Cardiac muscle cell (in vitro differentiated cells and primary cell): ENCODE results near the gene ALKBH5. TPM values are rescaled to one million over a fixed set of nuclear protein-coding genes. Genes with fewer than 3 reads are reported as not detected.

Source experiments
- DNase-seq, 2 donors: peaks; one replicate each; pipeline versions ENCODE4 v3.0.0 to v3.0.0-alpha.2; 2010 to 2017; ENCODE audit warnings: low read depth in 1 of 2, low spot score in 1 of 2
- H3K27ac ChIP-seq: fragments of 200-600 bp; sonication (generic); 2 replicates; pipeline ENCODE4 v1.5.1; 2016
- H3K27me3 ChIP-seq: fragments of 200-600 bp; sonication (generic); 2 replicates; pipeline ENCODE4 v1.6.0; 2016; ENCODE audit warnings: control low read depth
- H3K36me3 ChIP-seq: fragments of 200-600 bp; sonication (generic); 2 replicates; pipeline ENCODE4 v1.5.1; 2016; ENCODE audit warnings: control low read depth
- H3K4me1 ChIP-seq: fragments of 200-600 bp; sonication (generic); 2 replicates; pipeline ENCODE4 v1.8.1; 2017; ENCODE audit warnings: low read depth, mild to moderate bottlenecking, mixed run types
- H3K4me3 ChIP-seq: fragments of 200-600 bp; sonication (generic); 2 replicates; pipeline ENCODE4 v1.5.1; 2016; ENCODE audit warnings: mild to moderate bottlenecking
- H3K9me3 ChIP-seq: fragments of 200-600 bp; sonication (generic); 2 replicates; pipeline ENCODE4 v1.5.1; 2017; ENCODE audit warnings: low read depth, mild to moderate bottlenecking, control low read depth
- polyA plus RNA-seq: library from polyadenylated mRNA; unstranded; fragments of >200 nt; fragmentation: Nextera tagmentation; extraction: Ambion mirVana; gene quantifications from 2 replicates; pipeline ENCODE4 v1.2.1, GENCODE V29; 2016
- total RNA-seq: library from RNA; depleted of rRNA; stranded (reverse); fragments of >200 nt; gene quantifications from 2 replicates; pipeline ENCODE4 v1.2.3, GENCODE V29; 2016
- TF ChIP-seq, protein P1 (sequence below): IDR thresholded peaks from 2 replicates; pipeline ENCODE4 v1.5.1; 2012; ENCODE audit warnings: low read depth, mild to moderate bottlenecking, low read length

ALKBH5 gene
- total and polyA plus RNA-seq, 2 experiments from 2014 or later = 257 to 279 TPM

DNA sequence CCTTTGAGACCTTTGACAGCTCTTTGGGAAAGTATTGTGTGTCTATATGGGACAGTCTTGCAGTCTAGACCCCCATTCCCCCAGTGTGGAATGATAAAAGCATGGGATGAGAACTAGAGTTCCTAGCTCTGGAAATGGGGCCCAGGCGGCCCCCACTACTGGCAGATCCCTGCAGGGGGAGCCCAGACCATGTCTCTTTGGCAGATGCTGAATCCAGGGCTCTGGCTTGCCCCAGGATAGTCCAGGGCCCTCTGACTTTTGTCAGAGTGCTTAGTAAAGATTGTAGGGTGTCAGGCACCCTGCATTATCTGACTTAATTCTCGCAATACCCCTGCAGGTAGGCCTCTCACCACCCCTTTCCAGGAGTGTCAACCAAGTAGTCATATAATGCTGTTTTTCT, 8.3 kb downstream of the ALKBH5 start:
- no peak for DNase-seq
- TF ChIP-seq, protein P1, sequence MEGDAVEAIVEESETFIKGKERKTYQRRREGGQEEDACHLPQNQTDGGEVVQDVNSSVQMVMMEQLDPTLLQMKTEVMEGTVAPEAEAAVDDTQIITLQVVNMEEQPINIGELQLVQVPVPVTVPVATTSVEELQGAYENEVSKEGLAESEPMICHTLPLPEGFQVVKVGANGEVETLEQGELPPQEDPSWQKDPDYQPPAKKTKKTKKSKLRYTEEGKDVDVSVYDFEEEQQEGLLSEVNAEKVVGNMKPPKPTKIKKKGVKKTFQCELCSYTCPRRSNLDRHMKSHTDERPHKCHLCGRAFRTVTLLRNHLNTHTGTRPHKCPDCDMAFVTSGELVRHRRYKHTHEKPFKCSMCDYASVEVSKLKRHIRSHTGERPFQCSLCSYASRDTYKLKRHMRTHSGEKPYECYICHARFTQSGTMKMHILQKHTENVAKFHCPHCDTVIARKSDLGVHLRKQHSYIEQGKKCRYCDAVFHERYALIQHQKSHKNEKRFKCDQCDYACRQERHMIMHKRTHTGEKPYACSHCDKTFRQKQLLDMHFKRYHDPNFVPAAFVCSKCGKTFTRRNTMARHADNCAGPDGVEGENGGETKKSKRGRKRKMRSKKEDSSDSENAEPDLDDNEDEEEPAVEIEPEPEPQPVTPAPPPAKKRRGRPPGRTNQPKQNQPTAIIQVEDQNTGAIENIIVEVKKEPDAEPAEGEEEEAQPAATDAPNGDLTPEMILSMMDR = peak; percentile 25
- Histone ChIP-seq H3K4me1 (peaks cover 24% of the 10 kb centered on the region), H3K27ac (no peak overlapping the region), H3K27me3 (no peaks in the 10 kb centered on the region), H3K4me3 (no peak overlapping the region), H3K36me3 (peaks cover 35% of the 10 kb centered on the region), H3K9me3 (no peaks in the 10 kb centered on the region)

DNA sequence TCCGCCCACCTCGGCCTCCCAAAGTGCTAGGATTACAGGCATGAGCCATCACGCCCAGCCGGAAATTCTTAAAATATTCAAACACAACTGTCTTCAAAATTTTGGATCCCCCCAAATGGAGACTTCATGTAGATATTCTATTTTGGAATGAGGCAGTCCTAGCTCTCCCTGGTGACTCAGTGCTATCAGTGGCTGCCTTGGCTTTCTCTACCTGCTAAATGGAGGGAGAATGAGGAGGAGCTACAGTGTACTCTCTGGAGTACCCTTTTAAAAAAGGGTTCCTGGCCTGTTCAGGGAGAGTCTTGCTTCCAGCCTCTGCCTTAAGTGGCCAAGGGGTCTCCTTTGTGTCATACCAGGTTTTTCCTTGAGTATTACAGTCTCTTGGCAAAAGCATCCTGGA, 10.8 kb downstream of the ALKBH5 start:
- H3K27ac ChIP-seq = no peak overlapping the region
- TF ChIP-seq, protein P1 = no peak
- no peak overlapping the region for H3K4me3 ChIP-seq
- peaks cover 44% of the 10 kb centered on the region for H3K36me3 ChIP-seq
- no peaks in the 10 kb centered on the region for H3K9me3 ChIP-seq
- no peaks in the 10 kb centered on the region for H3K27me3 ChIP-seq
- DNase-seq = no peak
- H3K4me1 ChIP-seq = peaks cover 11% of the 10 kb centered on the region

GRCh38 chr17:18194804-18195203, 11.2 kb downstream of the ALKBH5 start:
- H3K36me3 ChIP-seq = peaks cover 47% of the 10 kb centered on the region
- TF ChIP-seq, protein P1 = no peak
- DNase-seq = no peak
- no peak overlapping the region for H3K4me3 ChIP-seq
- H3K27me3 ChIP-seq = no peaks in the 10 kb centered on the region
- H3K4me1 ChIP-seq = peaks cover 11% of the 10 kb centered on the region
- no peak overlapping the region for H3K27ac ChIP-seq
- no peaks in the 10 kb centered on the region for H3K9me3 ChIP-seq

- Histone ChIP-seq H3K9me3 (no peaks in the 10 kb centered on the region), H3K4me1 (peaks cover 11% of the 10 kb centered on the region), H3K27ac (no peak overlapping the region), H3K27me3 (no peaks in the 10 kb centered on the region), H3K4me3 (no peak overlapping the region), H3K36me3 (peaks cover 47% of the 10 kb centered on the region)
- DNase-seq = no peak
- TF ChIP-seq, protein P1 = no peak
These were observed 11.6 kb downstream of the ALKBH5 start for GRCh38 chr17:18195246-18195645.

DNA sequence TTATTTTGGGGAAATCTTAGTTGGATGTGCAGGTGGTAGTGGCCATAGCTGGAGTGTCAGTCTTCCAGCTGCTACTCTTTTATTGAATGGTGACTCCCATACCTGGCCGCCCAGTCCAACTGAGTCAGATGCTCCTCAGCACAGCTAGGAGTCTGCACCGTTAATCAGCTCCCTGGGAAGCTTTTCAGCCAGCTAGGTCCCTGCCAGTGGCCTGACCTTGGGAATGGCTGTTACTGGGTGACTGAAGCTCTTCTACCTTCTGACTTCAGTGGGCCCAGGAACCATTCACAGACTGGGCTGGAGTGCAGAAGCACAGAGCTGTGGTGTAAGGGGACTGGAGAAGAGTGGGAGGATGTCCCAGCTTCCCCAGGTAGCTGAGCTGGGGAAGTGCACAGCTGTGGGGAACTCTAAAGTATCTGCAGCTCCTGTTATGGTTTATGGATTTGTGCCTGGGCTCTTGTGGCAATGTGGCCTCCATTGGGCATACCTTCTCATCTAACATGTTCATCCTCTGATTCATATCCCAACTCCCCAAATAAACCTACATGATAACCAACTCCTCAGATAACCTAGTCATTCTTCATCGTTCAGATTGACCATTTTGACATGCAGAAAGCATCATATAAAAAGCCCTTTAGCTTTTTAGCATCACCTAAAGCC, 14.0 kb downstream of the ALKBH5 start:
- no peaks in the 10 kb centered on the region for H3K9me3 ChIP-seq
- no peak for DNase-seq
- H3K36me3 ChIP-seq = peaks cover 52% of the 10 kb centered on the region
- TF ChIP-seq, protein P1 = no peak
- no peak overlapping the region for H3K27ac ChIP-seq
- no peaks in the 10 kb centered on the region for H3K27me3 ChIP-seq
- no peak overlapping the region for H3K4me3 ChIP-seq
- H3K4me1 ChIP-seq = no peaks in the 10 kb centered on the region
